SK-N-SH treated with all-trans-retinoic acid at 6 μM for 48 hours (cell line): ENCODE measurements around the gene PIR.

ENCODE experiments used
- ATAC-seq: fragments of 200-7000 bp; cut with Tn5 transposase; 3 replicates; pipeline ENCODE4 v1.9.1; 2020; ENCODE audit warnings: mild to moderate bottlenecking, moderate library complexity
- ARNTL ChIP-seq: fragments of 450-650 bp; formaldehyde crosslinking; IDR thresholded peaks from 2 replicates; pipeline ENCODE4 v1.5.0; 2020; ENCODE audit warnings: low read depth, mild to moderate bottlenecking, moderate library complexity, borderline replicate concordance
- BACH2 ChIP-seq: fragments of 250-450 bp; sonication (Bioruptor Pico); IDR thresholded peaks from 2 replicates; pipeline ENCODE4 v1.9.0; 2021; ENCODE audit warnings: mild to moderate bottlenecking, borderline replicate concordance
- CSDC2 ChIP-seq: fragments of 250-450 bp; sonication (Bioruptor Pico); IDR thresholded peaks from 2 replicates; pipeline ENCODE4 v1.5.0; 2020; ENCODE audit warnings: mild to moderate bottlenecking, moderate library complexity
- ESRRG ChIP-seq: fragments of 250-450 bp; sonication (Bioruptor Pico); IDR thresholded peaks from 2 replicates; pipeline ENCODE4 v1.6.1; 2021; ENCODE audit warnings: mild to moderate bottlenecking
- GLIS3 ChIP-seq: fragments of 250-450 bp; sonication (Bioruptor Pico); IDR thresholded peaks from 2 replicates; pipeline ENCODE4 v1.5.0; 2020; ENCODE audit warnings: mild to moderate bottlenecking, moderate library complexity
- OSR1 ChIP-seq: fragments of 250-450 bp; sonication (Bioruptor Pico); IDR thresholded peaks from 2 replicates; pipeline ENCODE4 v1.8.0; 2022; ENCODE audit warnings: moderate library complexity, mild to moderate bottlenecking, inconsistent platforms
- PPARA ChIP-seq: fragments of 250-450 bp; sonication (Bioruptor Pico); IDR thresholded peaks from 2 replicates; pipeline ENCODE4 v1.5.0; 2020; ENCODE audit warnings: mild to moderate bottlenecking, borderline replicate concordance
- RARB ChIP-seq: fragments of 250-450 bp; sonication (Bioruptor Pico); IDR thresholded peaks from 2 replicates; pipeline ENCODE4 v1.8.0; 2021; ENCODE audit warnings: mild to moderate bottlenecking, moderate library complexity
- TCF4 ChIP-seq: fragments of 250-450 bp; sonication (Bioruptor Pico); IDR thresholded peaks from 2 replicates; pipeline ENCODE4 v1.8.0; 2021; ENCODE audit warnings: mild to moderate bottlenecking, moderate library complexity, borderline replicate concordance
- TOX ChIP-seq: fragments of 250-450 bp; sonication (Bioruptor Pico); IDR thresholded peaks from 2 replicates; pipeline ENCODE4 v1.8.0; 2021; ENCODE audit warnings: mild to moderate bottlenecking, moderate library complexity, borderline replicate concordance
- ZC3H10 ChIP-seq: fragments of 250-450 bp; sonication (Bioruptor Pico); IDR thresholded peaks from 2 replicates; pipeline ENCODE4 v1.5.1; 2021; ENCODE audit warnings: mild to moderate bottlenecking, moderate library complexity
- ZFP3 ChIP-seq: fragments of 250-450 bp; sonication (Bioruptor Pico); IDR thresholded peaks from 2 replicates; pipeline ENCODE4 v1.5.0; 2020; ENCODE audit warnings: mild to moderate bottlenecking, moderate library complexity
- ZFP30 ChIP-seq: fragments of 450-650 bp; formaldehyde crosslinking; IDR thresholded peaks from 2 replicates; pipeline ENCODE4 v1.5.0; 2022; ENCODE audit warnings: mild to moderate bottlenecking, moderate library complexity
- ZNF565 ChIP-seq: fragments of 450-650 bp; formaldehyde crosslinking; conservative IDR thresholded peaks from 2 replicates; pipeline ENCODE4 v1.5.0; 2020; ENCODE audit warnings: low read depth, mild to moderate bottlenecking, moderate library complexity
- ZNF8 ChIP-seq: fragments of 450-650 bp; formaldehyde crosslinking; IDR thresholded peaks from 2 replicates; pipeline ENCODE4 v1.5.0; 2020; ENCODE audit warnings: mild to moderate bottlenecking, moderate library complexity
- TF ChIP-seq, protein P1 (sequence below): fragments of 250-450 bp; sonication (Bioruptor Pico); IDR thresholded peaks from 2 replicates; pipeline ENCODE4 v1.8.0; 2020; ENCODE audit warnings: mild to moderate bottlenecking, moderate library complexity, borderline replicate concordance
- TF ChIP-seq, protein P2 (sequence below): fragments of 250-450 bp; sonication (Bioruptor Pico); IDR thresholded peaks from 2 replicates; pipeline ENCODE4 v1.5.1; 2020; ENCODE audit warnings: low read depth, mild to moderate bottlenecking, moderate library complexity
- TF ChIP-seq, protein P3 (sequence below): fragments of 250-450 bp; sonication (Bioruptor Pico); IDR thresholded peaks from 2 replicates; pipeline ENCODE4 v1.8.0; 2021; ENCODE audit warnings: low read depth, mild to moderate bottlenecking, moderate library complexity, borderline replicate concordance
- TF ChIP-seq, protein P4 (sequence below): fragments of 250-450 bp; sonication (Bioruptor Pico); IDR thresholded peaks from 2 replicates; pipeline ENCODE4 v1.5.1; 2021; ENCODE audit warnings: mild to moderate bottlenecking, moderate library complexity
- TF ChIP-seq, protein P5 (sequence below): fragments of 250-450 bp; sonication (Bioruptor Pico); IDR thresholded peaks from 2 replicates; pipeline ENCODE4 v1.5.0; 2020; ENCODE audit warnings: mild to moderate bottlenecking, moderate library complexity

Gene PIR

DNA sequence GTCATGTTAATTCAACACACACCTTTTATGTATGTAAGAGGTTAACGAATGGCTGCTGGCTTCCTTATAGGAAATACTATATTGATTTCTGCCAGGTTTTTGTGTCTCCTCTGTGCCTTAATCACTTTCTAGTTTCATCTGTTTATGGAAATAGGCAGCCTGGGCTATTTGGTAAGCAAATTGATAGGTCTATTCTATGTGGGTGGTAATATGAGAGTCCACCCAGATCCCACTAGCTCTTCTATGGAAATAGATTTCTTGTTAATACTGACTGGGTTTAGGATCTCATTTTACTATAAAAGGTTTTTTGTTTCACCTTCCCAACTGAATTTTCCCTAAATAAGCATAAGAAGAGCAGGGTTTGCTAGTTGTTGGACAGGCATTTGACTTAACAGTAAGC lies 11.5 kb upstream of the PIR start:
- TF ChIP-seq ZC3H10 (CRISPR knock-in tag), result no peak
- TF ChIP-seq, protein P1, sequence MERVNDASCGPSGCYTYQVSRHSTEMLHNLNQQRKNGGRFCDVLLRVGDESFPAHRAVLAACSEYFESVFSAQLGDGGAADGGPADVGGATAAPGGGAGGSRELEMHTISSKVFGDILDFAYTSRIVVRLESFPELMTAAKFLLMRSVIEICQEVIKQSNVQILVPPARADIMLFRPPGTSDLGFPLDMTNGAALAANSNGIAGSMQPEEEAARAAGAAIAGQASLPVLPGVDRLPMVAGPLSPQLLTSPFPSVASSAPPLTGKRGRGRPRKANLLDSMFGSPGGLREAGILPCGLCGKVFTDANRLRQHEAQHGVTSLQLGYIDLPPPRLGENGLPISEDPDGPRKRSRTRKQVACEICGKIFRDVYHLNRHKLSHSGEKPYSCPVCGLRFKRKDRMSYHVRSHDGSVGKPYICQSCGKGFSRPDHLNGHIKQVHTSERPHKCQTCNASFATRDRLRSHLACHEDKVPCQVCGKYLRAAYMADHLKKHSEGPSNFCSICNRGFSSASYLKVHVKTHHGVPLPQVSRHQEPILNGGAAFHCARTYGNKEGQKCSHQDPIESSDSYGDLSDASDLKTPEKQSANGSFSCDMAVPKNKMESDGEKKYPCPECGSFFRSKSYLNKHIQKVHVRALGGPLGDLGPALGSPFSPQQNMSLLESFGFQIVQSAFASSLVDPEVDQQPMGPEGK, result no peak
- no peak for TF ChIP-seq PPARA (CRISPR knock-in tag)
- no peak for TF ChIP-seq GLIS3 (CRISPR knock-in tag)
- no peak for TF ChIP-seq ZNF565 (CRISPR knock-in tag)
- TF ChIP-seq TOX (CRISPR knock-in tag), result no peak
- TF ChIP-seq, protein P2, sequence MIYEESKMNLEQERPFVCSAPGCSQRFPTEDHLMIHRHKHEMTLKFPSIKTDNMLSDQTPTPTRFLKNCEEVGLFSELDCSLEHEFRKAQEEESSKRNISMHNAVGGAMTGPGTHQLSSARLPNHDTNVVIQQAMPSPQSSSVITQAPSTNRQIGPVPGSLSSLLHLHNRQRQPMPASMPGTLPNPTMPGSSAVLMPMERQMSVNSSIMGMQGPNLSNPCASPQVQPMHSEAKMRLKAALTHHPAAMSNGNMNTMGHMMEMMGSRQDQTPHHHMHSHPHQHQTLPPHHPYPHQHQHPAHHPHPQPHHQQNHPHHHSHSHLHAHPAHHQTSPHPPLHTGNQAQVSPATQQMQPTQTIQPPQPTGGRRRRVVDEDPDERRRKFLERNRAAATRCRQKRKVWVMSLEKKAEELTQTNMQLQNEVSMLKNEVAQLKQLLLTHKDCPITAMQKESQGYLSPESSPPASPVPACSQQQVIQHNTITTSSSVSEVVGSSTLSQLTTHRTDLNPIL (CRISPR knock-in tag), result no peak
- no peak for TF ChIP-seq OSR1 (CRISPR knock-in tag)
- TF ChIP-seq RARB, result no peak
- TF ChIP-seq TCF4 (CRISPR knock-in tag), result no peak
- no peak for TF ChIP-seq ZFP30 (CRISPR knock-in tag)
- no peak for TF ChIP-seq ZFP3 (CRISPR knock-in tag)
- ATAC-seq, result no peak

DNA sequence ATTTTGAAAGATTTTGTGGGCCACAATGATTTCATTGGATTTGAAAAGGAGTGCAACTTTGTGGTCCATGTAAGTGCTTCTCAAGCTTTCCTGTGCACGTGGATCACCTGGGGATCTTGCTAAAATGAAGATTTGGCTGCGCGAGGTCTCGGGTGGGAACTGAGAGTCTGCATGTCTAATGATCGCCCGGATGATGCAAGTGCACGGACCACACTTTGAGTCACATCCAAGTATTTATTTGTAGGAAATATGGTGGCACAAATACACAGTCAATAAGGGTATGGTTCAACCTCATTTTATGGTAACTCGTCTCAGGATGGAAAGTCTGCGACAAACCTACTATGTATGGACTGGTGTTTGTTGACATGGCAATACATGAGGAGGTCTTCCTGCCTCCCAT lies 8.4 kb upstream of the PIR start:
- no peak for ATAC-seq
- TF ChIP-seq ARNTL (CRISPR knock-in tag) (no peak), CSDC2 (CRISPR knock-in tag) (no peak), ZNF8 (CRISPR knock-in tag) (no peak), TOX (CRISPR knock-in tag) (no peak), GLIS3 (CRISPR knock-in tag) (no peak), OSR1 (CRISPR knock-in tag) (no peak), ZFP3 (CRISPR knock-in tag) (no peak), BACH2 (CRISPR knock-in tag) (no peak), ZC3H10 (CRISPR knock-in tag) (no peak), ESRRG (CRISPR knock-in tag) (no peak)
- TF ChIP-seq, protein P1, result no peak
- TF ChIP-seq, protein P2 (CRISPR knock-in tag), result no peak
- TF ChIP-seq, protein P3, sequence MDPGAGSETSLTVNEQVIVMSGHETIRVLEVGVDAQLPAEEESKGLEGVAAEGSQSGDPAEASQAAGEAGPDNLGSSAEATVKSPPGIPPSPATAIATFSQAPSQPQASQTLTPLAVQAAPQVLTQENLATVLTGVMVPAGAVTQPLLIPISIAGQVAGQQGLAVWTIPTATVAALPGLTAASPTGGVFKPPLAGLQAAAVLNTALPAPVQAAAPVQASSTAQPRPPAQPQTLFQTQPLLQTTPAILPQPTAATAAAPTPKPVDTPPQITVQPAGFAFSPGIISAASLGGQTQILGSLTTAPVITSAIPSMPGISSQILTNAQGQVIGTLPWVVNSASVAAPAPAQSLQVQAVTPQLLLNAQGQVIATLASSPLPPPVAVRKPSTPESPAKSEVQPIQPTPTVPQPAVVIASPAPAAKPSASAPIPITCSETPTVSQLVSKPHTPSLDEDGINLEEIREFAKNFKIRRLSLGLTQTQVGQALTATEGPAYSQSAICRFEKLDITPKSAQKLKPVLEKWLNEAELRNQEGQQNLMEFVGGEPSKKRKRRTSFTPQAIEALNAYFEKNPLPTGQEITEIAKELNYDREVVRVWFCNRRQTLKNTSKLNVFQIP (CRISPR knock-in tag), result no peak
- TF ChIP-seq, protein P4, sequence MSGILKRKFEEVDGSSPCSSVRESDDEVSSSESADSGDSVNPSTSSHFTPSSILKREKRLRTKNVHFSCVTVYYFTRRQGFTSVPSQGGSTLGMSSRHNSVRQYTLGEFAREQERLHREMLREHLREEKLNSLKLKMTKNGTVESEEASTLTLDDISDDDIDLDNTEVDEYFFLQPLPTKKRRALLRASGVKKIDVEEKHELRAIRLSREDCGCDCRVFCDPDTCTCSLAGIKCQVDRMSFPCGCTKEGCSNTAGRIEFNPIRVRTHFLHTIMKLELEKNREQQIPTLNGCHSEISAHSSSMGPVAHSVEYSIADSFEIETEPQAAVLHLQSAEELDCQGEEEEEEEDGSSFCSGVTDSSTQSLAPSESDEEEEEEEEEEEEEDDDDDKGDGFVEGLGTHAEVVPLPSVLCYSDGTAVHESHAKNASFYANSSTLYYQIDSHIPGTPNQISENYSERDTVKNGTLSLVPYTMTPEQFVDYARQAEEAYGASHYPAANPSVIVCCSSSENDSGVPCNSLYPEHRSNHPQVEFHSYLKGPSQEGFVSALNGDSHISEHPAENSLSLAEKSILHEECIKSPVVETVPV, result no peak
- TF ChIP-seq, protein P5, sequence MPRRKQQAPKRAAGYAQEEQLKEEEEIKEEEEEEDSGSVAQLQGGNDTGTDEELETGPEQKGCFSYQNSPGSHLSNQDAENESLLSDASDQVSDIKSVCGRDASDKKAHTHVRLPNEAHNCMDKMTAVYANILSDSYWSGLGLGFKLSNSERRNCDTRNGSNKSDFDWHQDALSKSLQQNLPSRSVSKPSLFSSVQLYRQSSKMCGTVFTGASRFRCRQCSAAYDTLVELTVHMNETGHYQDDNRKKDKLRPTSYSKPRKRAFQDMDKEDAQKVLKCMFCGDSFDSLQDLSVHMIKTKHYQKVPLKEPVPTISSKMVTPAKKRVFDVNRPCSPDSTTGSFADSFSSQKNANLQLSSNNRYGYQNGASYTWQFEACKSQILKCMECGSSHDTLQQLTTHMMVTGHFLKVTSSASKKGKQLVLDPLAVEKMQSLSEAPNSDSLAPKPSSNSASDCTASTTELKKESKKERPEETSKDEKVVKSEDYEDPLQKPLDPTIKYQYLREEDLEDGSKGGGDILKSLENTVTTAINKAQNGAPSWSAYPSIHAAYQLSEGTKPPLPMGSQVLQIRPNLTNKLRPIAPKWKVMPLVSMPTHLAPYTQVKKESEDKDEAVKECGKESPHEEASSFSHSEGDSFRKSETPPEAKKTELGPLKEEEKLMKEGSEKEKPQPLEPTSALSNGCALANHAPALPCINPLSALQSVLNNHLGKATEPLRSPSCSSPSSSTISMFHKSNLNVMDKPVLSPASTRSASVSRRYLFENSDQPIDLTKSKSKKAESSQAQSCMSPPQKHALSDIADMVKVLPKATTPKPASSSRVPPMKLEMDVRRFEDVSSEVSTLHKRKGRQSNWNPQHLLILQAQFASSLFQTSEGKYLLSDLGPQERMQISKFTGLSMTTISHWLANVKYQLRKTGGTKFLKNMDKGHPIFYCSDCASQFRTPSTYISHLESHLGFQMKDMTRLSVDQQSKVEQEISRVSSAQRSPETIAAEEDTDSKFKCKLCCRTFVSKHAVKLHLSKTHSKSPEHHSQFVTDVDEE, result no peak
